GM18907 (cell line): ENCODE measurements around the gene DCLRE1B.
A peak's percentile ranks its signal among the peaks of the same experiment; 100 is the strongest.

ENCODE experiments used
- ATAC-seq: cut with Tn5 transposase; IDR thresholded peaks from one replicate; pipeline ENCODE4 v1.9.1; 2021; ENCODE audit warnings: mild to moderate bottlenecking, moderate library complexity; ENCODE audit not compliant: unreplicated experiment

DCLRE1B gene

DNA sequence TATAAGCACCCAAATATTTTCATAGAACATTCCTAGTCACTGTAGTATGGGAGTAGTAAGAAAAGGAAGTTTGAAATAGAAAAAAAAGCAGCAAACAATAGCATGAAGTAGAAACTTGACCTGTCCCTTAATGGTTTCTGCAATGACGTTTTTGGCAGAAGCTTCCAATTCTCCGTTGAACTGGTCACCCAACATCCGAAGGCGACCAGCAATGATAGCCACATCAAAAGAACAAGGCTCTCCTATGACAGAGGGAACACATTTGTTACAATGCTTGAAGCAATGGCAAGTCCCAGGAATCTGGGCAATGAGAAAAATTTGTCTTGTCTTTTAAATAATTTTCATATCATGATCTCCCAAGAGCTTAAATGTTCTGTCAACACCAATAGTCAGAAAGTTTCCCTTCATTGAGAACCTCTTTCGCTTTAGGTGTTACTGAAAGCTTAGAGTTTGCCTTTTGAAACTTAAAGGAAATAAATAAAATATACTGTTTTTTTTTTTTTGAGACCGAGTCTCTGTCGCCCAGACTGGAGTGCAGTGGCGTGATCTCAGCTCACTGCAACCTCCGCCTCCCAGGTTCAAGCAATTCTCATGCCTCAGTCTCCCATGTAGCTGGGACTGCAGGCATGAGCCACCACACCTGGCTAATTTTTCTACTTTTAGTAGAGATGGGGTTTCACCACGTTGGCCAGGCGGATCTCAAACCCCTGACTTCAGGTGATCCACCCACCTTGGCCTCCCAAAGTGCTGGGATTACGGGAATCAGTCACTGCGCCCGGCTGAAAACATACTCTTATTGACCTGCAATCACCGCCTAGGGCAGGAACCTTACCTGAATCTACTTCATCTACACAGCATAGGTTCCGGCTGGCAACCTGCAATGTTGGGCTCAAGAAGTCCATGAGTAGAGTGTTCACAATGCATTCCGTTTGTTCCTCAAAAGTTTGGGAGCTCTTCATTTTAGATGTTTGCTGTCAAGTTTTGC, 18.4 kb upstream of the DCLRE1B start:
- ATAC-seq, result no peak

DNA sequence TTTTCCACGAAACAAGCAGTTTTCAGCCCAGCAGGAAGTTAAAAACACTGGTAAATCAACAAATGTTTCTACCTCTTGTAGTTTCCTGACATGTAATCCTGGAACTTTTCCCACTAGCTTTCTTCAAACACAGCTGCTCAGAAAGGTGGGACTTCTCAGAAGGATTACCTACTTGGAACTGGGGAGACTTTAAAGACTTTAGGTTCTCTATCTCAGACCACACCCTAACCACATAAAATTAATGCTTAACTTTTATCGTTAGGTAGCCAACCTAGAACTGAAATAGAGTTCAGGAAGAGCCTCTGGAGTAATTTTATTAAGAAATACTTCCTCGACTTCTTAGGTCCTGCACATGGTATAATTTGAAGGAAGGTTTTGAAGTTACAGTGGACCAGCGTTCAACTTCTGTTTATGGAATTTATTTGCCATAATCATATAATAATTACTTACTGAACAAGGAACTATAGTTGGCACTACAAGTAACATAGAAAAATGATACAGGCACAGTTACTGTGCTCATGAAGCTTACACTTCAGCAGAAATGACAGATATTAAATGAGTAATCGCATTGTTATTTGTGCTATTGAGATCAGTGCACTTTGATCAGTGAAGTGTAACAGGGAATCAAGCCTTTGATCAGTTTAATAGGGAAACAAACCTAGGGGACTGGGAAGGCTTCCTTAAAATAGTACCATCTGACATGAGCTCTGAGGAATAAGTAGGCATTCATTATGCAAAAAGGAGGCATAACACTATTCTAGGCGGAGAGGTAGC, 17.5 kb upstream of the DCLRE1B start, which contains the start of gene BCL2L15:
Gene BCL2L15 (minus strand): TSS at position 180 of the 774 bp plus-strand sequence. CDS start 206 bp downstream, outside the sequence.
- ATAC-seq, result peak; percentile 60

DNA sequence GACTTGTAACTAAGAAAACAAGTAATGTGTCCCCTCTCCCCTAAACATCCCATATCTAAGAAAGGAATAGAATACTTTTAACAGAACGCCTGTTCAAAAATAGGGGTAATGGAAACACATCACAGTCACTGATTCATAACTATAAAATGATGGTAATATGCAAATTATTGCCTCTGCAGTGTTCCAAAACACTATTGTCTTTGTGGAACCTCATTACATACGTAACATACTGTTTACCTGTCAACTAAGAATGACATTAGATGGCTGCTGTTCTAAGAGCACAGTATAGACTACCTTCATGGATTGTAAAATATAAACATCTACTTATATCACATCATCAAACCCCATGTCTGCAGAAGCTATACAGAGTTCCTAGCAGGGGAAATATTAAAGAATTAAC, 14.3 kb upstream of the DCLRE1B start:
- no peak for ATAC-seq

DNA sequence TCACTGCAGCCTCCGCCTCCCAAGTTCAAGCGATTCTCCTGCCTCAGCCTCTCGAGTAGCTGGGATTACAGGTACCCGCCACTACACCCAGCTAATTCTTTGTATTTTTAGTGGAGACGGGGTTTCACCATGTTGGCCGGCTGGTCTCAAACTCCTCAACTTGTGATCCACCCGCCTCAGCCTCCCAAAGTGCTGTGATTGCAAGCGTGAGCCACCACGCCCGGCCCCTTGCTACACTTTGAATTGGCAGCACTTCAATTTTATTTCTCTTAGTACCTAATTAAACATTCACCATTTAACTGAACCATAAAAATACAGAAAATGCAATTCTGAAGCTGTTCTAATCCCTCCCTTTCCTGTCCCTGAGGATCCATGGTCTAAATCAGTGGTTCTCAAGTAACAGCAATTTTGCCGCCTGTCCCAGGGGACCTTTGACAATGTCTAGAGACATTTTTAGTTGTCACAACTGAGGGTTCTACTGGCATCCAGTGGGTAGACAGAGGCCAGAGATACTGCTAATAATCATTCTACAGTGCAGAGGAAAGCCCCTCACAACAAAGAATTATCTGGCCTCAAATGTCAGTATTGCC, 13.4 kb upstream of the DCLRE1B start:
- no peak for ATAC-seq

DNA sequence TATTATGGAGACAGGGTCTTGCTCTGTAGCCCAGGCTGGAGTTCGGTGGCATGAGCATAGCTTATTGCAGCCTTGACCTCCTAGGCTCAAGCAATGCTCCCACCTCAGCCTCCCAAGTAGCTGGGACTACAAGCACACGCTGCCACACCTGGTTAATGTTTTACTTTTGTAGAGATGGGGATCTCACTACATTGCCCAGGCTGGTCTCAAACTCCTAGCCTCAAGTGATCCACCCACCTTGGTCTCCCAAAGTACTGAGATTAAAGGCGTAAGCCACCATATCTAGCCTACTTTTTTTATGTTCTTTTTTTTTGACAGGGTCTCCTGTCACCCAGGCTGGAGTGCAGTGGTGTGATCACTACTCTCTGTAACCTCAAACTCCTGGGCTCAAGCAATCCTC, 11.9 kb upstream of the DCLRE1B start:
- no peak for ATAC-seq

DNA sequence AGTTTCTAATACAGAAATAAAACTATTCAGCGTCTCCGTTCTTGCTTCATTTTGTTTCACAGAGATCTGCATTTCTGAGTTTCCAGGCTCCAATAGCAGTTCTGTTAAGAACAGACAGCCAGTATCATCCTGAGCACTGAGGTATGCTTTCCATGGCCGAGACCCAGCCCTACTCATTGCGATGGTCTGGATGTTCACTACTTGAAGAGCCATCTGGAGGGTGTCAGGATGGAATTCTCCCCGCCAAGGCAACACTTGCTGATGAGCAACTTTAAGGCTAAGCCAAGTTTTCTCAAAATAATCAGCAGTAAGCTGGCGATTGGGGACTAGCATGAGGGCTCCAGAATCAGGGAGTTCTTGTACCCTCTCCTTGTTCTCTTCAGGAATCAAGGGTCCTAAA, 10.0 kb upstream of the DCLRE1B start:
- no peak for ATAC-seq

DNA sequence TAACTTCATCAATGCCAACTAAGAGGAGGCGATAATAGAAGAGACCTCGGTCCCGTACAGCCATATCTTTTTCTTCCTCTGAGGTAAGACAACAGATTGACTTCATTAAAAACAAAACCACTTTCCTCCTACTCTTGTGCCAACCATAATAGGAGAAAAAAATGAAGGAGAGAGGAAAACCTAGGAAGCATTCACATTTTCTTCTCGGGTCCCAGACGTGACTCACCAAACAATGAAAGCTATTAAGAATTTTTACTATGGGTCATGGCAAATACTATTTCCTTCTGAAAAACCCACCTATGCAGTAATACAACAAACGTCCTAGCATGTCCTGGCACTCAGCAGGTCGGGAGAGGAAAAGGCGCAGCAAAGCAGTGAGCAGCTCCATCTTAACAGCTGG, 9.2 kb upstream of the DCLRE1B start:
- no peak for ATAC-seq

DNA sequence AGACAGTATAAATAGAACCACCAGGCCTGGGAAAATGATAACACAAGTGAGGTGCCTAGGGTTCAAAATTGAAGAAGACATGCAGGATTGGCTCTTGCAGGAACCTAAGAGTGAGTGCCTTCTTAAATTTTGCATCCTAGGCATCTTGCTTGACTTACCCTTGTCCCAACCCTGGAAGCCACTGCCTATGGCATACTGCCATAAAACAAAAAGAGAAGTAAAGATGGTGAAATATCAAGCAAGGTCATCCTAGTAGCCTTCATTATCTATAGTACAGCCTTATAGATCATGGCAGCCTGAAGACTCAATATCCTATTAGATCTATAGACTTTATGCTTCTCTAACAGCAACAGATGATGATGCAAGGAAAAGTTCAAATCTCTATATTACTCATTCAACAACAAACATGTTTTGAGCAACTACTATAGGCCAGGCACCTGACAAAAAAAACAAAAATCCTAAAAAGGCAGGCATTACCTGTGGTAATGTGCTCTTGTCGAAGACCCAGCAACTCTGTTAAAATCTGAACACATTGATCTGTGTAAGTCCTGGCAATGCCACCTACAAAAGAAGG, 6.8 kb upstream of the DCLRE1B start:
- no peak for ATAC-seq

DNA sequence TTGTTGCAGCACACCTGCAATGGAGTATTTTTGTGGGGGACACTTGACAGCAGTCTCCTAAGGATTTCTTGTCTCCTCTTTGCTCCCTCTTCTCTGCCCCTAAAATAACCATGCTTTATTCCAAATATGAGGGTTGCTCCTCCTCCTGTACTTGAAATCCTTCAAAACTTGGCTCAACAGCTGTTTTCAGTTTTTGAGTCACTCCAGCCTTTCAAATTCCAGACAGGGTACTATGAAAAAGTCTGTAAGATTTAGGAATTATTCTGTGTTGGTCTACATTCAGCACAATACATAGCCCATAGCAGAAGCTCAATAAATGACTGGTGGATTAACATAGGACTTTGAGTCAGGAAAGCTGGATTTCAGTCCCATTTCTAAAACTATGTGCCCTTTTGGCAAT, 6.0 kb upstream of the DCLRE1B start:
- no peak for ATAC-seq

DNA sequence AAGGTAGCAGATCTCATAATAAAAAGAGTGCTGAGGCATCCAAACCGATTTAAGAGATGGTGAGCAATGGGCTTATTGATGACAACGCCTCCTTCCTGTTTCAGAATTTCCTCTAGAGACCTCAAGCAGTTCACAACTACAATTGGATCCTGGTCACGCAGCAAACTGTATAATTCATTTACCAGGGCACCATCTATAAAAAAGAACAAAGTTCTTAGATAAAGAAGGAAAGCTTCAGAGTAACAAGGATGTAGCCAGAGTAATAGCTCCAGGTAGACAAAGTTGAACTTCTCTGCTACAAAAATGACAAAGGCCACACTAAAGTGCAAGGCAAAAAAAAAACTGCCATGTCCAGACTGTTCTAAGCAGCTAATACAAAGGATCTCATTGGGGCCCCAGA, 3.9 kb upstream of the DCLRE1B start:
- ATAC-seq, result no peak

DNA sequence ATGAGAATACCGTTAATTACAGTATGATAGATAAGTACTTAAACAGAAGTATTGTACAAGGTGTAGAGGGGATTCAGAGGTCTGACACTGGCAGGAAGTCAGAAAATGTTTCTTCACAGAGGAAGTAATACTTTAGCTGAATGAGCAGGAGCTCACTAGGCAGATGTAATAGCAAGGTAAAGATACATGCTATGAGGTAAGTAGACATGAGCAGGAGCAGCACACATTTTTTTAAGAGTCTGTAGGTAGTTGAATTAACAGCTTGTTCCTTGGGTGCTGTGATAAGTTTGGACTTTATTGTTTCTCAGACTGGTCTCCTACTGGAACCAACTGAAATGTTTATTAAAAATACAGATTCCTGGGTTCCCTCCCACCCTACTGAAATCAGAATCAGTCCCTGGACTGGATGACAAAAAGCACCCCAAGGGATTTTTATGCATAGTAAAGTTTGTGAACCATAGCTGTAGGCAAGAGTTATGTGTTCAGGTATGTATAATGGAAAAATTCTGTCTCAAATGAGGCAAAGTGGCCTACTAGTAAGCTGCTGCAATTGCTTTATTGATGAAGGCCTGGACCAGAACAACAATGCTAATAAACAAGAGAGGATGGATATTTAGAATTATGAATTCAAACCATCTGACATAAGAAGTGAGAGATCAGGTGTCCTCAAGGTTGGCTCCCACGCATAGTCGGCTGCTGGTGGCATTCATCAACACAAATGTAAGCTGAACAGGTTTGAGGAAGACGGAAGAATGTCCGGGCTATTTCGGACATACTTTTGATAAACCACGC, 1.4 kb upstream of the DCLRE1B start:
- ATAC-seq, result no peak

DNA sequence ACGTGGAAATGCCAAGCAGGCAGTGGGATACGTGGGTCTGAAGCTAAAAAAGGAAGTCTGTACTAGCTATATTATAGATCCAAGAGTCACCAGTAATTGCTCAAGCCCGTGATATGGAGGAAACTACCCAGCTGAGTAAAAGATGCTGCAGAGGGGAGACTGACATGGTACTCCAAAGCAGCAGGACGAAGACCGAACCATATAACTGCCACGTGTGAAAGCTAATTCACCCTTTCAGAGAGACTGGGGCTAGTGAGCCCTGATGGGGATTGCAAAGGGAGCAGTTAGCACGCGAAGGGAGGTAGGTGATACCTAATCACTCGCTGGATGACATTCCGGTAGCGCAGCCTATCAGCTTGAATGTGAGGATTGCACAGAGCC, 843 bp upstream of the DCLRE1B start:
- ATAC-seq, result peak; percentile 42

DNA sequence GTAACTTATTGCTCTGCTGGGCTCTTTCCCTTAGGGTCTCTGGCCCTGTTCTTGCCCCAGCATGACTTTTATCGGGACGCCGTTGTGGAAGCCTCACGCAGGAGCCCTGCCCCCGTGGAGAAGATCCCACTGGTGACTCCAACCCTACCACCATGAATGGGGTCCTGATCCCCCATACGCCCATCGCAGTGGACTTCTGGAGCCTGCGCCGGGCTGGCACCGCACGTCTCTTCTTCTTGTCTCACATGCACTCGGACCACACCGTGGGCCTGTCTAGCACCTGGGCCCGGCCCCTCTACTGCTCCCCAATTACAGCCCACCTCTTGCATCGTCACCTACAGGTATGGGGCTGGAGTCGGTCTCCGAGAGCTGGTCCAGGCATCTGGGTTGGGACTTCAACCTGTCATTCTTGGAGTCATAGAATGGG, 322 bp downstream of the DCLRE1B start:
- ATAC-seq, result peak; percentile 5

DNA sequence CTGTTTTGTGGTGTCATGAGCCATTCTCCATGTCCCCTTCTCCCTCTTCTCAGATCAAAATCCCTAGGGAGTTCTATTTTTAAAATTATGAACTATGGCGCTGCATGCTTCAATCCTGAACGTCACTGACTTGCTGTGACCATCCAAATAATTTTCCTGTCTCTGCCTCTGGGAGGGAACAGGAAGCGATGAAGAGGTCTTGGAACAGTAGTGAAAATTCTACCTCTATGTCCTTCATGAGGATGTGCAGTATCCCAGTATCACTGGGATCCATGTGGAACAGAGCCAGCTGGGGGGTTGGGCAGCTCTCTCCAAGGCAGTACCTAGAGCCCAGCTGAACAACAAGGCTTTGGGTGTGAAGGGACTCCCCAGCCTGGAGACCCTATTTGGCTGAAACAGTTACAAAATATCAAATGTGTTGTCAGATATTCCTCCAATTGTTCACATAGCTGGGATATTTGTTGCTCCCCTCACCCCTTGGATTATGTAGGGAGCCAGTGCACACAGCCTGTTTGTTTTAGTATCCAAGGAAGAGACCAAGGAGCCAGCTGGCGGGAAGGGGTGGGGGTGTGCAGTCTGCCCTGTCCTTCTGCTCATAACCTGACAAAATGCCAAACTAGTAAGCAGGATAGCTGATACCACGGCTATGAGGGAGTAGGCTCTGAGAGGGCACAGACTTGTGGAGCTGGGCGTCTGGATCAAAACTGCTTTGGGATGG, 7.6 kb downstream of the DCLRE1B start:
- ATAC-seq, result no peak

DNA sequence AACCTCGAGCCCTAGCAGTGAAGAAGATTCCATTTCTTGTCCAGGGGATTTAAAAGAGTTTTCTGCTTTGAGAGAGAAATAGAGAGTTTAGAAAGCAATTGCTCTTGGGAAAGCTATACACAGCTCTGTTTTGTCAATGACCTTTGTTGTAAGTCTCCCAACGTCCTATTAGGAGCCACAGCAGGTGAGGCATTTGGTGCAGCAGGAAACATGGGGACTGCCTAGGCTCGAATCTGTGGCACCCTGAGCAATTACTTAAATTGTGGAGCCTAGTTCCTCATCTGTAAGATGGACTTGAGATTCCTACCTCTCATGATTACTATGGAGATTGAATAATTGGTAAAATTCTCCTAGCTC, 8.2 kb downstream of the DCLRE1B start:
- ATAC-seq, result no peak

DNA sequence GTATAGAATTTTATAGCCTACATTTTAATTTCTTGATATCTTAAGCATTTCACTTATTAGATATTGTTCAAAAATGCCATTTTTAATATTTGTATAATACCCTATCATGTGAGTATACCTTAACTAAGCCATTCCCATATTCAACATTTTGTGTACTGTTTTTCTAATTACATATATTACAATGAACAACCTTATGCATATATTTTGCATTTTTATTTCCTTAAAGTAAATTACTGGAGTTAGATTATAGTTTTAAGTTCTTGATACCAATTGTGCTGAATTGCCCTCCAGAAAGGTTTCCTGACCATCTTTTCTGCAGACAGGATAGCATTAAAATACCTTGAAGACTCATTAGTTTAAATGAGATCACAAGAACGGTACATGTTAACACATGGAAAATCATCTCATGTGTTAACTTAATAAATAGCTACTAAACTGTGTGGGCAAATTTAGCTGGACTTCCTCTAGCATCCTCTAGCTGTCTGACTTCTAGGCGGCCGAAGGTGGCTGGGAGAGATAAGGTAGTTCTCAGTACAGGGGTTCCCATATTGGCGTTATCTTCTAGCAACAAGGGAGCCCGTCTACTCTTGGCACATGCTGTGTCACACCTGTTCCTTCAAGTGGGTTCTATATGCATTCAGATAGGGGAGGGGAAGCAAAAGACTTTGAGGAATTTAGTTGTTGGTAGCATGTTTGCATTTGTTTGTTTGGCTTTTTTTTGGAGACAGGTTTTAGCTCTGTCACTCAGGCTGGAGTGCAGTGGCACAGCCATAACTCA, 8.9 kb downstream of the DCLRE1B start:
- ATAC-seq, result no peak

DNA sequence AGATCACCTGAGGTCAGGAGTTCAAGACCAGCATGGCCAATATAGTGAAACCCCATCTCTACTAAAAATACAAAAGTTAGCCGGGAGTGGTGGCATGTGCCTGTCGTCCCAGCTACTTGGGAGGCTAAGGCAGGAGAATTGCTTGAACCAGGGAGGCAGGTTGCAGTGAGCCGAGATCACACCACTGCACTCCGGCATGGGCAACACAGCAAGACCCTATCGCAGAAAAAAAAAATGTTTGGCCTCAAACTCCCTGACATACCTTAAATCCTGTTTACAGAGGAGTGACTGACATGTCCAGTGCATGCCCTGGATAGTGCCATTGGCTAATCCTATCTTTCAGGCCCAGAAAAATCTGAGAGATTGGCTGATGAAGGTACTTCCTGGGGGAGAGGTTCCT, 11.8 kb downstream of the DCLRE1B start:
- ATAC-seq, result no peak

DNA sequence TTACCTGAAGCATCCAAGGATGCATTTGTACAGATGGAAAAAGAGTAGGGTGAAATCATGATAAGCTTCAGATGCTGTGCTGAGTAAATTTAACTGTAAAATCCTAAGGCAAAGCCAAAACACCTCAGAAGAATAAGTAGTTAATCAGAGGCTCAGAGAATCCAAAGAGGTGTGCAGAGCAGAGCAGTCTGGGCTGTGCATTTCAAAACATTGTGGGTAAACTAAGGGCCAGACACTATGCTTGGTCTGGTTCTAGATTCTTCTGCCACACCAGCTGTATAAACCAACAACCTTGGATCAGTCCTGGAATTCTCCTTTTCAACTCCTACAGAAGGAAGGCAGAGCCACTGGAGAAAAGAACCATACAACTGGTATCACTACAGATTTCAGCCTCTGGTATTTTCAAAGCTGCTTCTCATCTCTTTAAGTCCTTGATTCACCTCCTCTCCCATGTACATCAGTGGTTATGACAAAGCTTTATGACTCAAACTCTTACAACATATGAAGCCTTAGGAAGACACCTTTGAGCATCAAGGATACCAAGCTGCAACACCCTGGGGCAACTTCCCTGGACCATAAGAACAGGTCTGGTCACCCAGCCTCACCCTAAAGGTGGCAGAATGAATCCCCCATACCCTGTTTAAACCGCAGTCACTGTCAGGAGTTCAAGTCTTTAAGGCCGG, 12.4 kb downstream of the DCLRE1B start:
- no peak for ATAC-seq
